ENCODE data around the gene ATP5PB.

ATP5PB gene, protein sequence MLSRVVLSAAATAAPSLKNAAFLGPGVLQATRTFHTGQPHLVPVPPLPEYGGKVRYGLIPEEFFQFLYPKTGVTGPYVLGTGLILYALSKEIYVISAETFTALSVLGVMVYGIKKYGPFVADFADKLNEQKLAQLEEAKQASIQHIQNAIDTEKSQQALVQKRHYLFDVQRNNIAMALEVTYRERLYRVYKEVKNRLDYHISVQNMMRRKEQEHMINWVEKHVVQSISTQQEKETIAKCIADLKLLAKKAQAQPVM

DNA sequence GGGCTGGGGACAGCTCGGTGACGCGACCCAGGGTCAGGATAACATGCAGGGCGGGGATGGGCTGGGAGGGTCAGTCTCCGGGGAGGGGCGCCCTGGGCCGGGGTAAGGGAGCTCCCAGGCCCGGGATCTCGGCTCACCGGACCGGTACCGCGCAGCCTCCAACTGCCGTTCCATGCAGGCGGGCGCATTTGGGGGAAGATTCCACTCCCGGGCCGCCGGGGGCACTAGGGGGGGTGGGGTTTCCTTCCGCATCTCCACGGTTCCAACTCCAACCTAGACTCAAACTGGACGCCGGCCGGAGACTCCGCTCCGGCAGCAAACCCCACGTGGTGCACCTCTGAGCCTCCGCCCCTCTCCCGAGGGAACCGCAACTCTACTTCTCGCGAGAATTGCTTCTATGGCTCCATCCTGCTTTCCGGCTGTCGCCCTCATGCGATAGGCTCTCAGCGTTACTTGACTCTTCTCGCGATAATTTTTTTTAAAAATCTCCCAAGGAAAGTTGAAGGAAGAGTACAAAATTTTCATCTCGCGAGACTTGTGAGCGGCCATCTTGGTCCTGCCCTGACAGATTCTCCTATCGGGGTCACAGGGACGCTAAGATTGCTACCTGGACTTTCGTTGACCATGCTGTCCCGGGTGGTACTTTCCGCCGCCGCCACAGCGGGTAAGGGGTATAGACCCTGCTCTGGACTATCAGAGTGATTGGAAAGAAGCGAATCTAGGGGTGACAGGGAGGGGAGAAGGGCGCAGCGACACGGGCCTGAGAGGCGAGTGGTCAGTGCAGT is at the start of gene ATP5PB, which contains the start of gene WDR77:
TSS of gene ATP5PB (plus strand) at position 547 of the 785 bp plus-strand sequence. CDS start at position 625, 78 bp downstream.
TSS of gene WDR77 (minus strand) at position 339 of the 785 bp plus-strand sequence. CDS start at position 252, 87 bp downstream.
- peak within 1 kb of the TSS; percentile 85 for H3K4me3 ChIP-seq (ENCODE audit: low read depth, low read length)
- TF ChIP-seq, protein P1, sequence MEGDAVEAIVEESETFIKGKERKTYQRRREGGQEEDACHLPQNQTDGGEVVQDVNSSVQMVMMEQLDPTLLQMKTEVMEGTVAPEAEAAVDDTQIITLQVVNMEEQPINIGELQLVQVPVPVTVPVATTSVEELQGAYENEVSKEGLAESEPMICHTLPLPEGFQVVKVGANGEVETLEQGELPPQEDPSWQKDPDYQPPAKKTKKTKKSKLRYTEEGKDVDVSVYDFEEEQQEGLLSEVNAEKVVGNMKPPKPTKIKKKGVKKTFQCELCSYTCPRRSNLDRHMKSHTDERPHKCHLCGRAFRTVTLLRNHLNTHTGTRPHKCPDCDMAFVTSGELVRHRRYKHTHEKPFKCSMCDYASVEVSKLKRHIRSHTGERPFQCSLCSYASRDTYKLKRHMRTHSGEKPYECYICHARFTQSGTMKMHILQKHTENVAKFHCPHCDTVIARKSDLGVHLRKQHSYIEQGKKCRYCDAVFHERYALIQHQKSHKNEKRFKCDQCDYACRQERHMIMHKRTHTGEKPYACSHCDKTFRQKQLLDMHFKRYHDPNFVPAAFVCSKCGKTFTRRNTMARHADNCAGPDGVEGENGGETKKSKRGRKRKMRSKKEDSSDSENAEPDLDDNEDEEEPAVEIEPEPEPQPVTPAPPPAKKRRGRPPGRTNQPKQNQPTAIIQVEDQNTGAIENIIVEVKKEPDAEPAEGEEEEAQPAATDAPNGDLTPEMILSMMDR (IDR thresholded peaks at IDR 0.05; ENCODE audit: insufficient read depth, low read depth, low read length, missing control alignments) = no peak
- peak; percentile 99 for DNase-seq (ENCODE audit: low read depth)

DNA sequence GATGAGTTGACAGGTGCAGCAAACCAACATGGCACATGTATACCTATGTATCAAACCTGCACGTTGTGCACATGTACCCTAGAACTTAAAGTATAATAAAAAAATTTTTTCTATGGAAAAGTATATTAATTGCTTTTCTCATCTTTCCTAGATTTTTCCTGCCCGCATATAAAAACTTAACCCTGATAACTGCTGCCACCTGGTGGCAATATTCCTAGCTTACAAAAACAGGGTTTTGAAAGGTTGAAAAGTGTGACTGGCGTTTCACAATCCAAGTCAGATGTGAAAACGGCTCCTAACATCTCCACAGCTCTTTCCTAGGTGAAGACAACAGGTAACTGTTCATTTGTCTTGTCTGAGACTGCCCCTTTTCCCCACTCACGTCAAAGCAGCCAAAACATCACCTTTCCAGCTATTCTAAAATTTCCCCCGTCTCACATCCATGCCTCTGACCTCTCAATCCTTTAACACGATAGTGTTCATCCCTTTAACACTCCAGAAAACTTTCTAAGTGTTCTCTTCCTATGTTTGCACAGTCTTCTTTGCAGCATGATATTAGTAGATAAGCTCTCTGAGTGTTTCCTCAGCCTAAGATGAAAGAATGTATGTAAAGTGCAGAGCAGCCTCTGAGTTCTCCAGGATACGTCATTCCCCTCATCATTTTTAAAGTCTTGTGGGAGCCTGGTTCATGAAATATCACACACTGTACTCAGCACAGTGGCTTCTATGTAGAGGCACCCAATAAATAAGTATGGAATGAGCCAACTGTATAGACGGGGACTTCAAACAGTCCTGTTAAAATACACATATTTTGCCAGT is 49.3 kb upstream of the ATP5PB start:
- peak; percentile 49 for DNase-seq (ENCODE audit: low read depth)
- TF ChIP-seq, protein P1 (IDR thresholded peaks at IDR 0.05; ENCODE audit: insufficient read depth, low read depth, low read length, missing control alignments) = peak; percentile 48
- no peak overlapping the region for H3K4me3 ChIP-seq (ENCODE audit: low read depth, low read length)

DNA sequence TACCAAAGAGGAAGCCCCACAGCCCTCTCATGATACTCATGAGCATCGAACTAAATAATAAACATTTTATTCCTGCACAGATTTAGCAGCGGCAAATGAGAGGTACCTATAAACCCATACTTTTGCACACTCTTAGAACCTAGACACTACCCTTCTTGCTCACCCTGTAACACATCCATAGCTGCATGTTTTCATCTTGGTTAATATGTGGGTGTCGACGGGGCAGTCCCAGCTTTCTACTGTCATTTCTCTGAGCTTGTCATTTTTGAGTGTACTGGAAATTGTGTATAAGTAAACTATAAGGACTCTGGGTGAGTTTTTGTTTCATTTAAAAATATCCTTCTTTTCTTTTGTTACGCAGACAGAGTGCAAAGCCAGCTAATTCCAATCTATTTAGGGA is 47.2 kb upstream of the ATP5PB start:
- no peak for DNase-seq (ENCODE audit: low read depth)
- no peak overlapping the region for H3K4me3 ChIP-seq (ENCODE audit: low read depth, low read length)
- TF ChIP-seq, protein P1 (IDR thresholded peaks at IDR 0.05; ENCODE audit: insufficient read depth, low read depth, low read length, missing control alignments) = no peak

DNA sequence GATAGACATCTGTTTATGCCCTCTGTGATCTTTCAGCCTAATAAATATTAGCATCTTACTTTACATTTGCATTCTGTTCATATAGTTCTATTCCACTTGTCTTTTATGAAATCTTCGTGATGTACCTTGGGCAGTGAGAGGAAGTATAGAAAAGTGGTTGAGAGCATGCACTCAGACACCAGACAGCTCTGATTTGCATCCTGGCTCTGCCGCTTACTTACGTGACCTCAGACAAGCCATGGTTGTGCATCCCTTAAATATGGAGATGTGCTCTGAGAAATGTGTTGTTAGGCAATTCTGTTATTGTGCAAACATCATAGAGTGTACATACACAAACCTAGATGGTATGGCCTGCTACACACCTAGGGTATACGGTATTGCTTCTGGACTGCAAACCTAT is 44.7 kb upstream of the ATP5PB start:
- TF ChIP-seq, protein P1 (IDR thresholded peaks at IDR 0.05; ENCODE audit: insufficient read depth, low read depth, low read length, missing control alignments) = no peak
- no peak overlapping the region for H3K4me3 ChIP-seq (ENCODE audit: low read depth, low read length)
- peak; percentile 6 for DNase-seq (ENCODE audit: low read depth)

DNA sequence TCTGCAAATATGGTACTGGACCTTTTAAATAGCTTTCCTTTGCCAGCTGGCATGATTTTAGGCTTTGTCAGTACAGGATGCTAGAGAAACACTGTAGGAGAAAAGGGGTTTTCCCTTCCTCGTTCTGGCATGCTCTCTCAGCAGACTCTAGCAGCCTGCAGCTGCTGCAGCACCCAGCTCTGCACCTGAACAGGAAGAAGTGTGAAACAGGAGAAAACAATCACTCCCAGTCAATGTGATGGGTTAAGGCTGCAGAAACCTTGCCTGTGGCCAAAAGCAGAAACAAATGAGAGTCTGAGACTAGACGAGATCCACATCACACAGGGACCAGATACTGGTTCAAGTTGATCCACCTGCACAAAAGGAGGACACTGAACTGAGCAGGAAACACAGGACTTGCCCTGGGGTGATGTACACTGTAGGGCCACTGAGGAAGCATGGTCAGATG is 42.9 kb upstream of the ATP5PB start:
- TF ChIP-seq, protein P1 (IDR thresholded peaks at IDR 0.05; ENCODE audit: insufficient read depth, low read depth, low read length, missing control alignments) = no peak
- peak; percentile 84 for DNase-seq (ENCODE audit: low read depth)
- no peak overlapping the region for H3K4me3 ChIP-seq (ENCODE audit: low read depth, low read length)

DNA sequence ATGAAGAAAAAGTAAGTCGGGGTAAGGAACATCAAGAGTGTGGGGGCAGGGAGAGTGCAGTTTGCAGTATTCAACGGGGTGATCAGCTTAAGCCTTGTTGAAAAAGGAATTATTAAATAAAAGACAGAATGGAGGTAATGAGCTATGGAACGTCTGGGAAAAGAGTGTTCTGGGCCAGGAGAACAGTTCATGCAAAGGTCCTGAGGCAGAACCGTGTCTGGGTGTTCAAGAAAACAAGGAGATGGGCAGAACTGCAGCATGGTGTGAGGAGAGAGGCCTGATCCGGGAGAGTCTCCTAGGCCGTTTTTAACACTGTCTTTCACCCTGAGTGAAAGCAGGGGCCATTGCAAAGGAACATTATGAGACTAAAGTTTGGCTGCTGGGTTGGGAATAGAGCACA is 42.0 kb upstream of the ATP5PB start:
- no peak for DNase-seq (ENCODE audit: low read depth)
- TF ChIP-seq, protein P1 (IDR thresholded peaks at IDR 0.05; ENCODE audit: insufficient read depth, low read depth, low read length, missing control alignments) = no peak

More for the DNA sequence above, 42.0 kb upstream of the ATP5PB start:
- no peak overlapping the region for H3K4me3 ChIP-seq (ENCODE audit: low read depth, low read length)
